HUES48 (cell line): Measurements from ENCODE around the gene P3H1.

Experiments
- H3K27ac ChIP-seq: one replicate; pipeline ENCODE4 v1.7.0; 2013; ENCODE audit warnings: low read depth, low read length, inconsistent platforms
- H3K27me3 ChIP-seq: 2 replicates; pipeline ENCODE4 v1.6.1; 2013; ENCODE audit warnings: mild to moderate bottlenecking, low read length; ENCODE audit not compliant: control insufficient read depth, insufficient read depth
- H3K36me3 ChIP-seq: 2 replicates; pipeline ENCODE4 v1.6.1; 2013; ENCODE audit warnings: low read length; ENCODE audit not compliant: control insufficient read depth, insufficient read depth
- H3K4me1 ChIP-seq: 2 replicates; pipeline ENCODE4 v1.6.1; 2013; ENCODE audit warnings: mild to moderate bottlenecking, low read length; ENCODE audit not compliant: control insufficient read depth, insufficient read depth
- H3K4me3 ChIP-seq: 2 replicates; pipeline ENCODE4 v1.5.1; 2013; ENCODE audit warnings: mild to moderate bottlenecking, low read depth, low read length
- H3K9ac ChIP-seq: 2 replicates; pipeline ENCODE4 v1.6.1; 2013; ENCODE audit warnings: mild to moderate bottlenecking, low read depth, low read length, moderate library complexity
- H3K9me3 ChIP-seq: 2 replicates; pipeline ENCODE4 v1.6.1; 2013; ENCODE audit warnings: low read length; ENCODE audit not compliant: control insufficient read depth, insufficient read depth

Gene P3H1

DNA sequence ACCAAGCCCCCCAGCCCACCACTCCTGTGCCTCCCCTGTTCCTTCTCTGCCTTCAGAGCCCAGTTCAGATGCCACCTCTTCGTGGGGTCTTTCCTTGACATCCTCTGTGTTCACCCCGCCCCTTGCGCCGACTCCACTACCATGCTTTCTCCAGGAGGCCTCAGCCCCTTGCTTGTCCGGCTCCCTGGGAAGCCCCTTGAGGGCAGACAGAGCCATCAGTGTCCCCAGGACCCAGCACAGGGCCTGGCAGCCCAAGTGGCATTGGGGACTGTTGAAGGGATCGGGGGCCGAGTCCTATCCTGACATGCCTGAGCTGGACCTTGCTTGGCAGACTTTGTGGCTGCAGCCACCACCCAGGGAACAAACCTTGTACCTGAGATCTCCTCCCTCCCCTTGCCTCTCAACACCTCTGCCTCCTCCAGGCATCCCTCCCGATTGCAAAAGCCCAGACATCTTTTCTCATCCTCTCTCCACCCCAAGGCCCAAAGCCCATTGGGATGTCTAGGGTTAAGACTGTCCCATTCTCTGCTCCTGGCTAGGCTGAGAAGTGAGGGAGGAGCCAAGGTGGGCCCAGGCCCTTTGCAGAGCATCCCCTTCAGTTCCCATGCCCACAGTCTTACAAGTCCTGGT lies 30.1 kb downstream of the P3H1 start:
- no peak overlapping the region for H3K9ac ChIP-seq
- no peaks in the 10 kb centered on the region for H3K36me3 ChIP-seq
- H3K9me3 ChIP-seq, result no peaks in the 10 kb centered on the region
- no peak overlapping the region for H3K27ac ChIP-seq
- H3K4me1 ChIP-seq, result peaks cover 22% of the 10 kb centered on the region
- no peaks in the 10 kb centered on the region for H3K27me3 ChIP-seq
- H3K4me3 ChIP-seq, result no peak overlapping the region

DNA sequence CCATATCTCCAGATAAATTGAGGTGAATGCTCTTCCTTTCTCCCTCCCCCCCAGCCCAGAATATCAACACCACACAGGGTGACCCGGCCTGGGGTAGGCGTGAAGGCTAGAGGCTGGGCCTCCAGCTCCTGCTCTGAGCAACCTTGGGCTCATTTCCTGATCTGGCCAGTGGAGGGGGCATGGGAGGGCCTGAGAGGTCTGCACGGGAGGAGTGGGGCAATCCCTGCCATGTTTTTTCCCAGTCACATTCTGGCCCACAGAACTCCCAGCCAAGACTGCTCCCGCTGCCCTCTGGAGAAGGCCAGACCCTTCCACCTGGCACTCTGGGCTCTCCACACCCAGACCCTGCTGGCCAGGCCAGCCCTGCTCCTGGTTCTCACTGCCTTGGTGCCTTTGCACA lies 30.7 kb downstream of the P3H1 start:
- no peak overlapping the region for H3K27ac ChIP-seq
- no peaks in the 10 kb centered on the region for H3K9me3 ChIP-seq
- no peak overlapping the region for H3K9ac ChIP-seq
- H3K4me1 ChIP-seq, result peaks cover 18% of the 10 kb centered on the region
- H3K4me3 ChIP-seq, result no peak overlapping the region
- no peaks in the 10 kb centered on the region for H3K27me3 ChIP-seq
- H3K36me3 ChIP-seq, result no peaks in the 10 kb centered on the region

DNA sequence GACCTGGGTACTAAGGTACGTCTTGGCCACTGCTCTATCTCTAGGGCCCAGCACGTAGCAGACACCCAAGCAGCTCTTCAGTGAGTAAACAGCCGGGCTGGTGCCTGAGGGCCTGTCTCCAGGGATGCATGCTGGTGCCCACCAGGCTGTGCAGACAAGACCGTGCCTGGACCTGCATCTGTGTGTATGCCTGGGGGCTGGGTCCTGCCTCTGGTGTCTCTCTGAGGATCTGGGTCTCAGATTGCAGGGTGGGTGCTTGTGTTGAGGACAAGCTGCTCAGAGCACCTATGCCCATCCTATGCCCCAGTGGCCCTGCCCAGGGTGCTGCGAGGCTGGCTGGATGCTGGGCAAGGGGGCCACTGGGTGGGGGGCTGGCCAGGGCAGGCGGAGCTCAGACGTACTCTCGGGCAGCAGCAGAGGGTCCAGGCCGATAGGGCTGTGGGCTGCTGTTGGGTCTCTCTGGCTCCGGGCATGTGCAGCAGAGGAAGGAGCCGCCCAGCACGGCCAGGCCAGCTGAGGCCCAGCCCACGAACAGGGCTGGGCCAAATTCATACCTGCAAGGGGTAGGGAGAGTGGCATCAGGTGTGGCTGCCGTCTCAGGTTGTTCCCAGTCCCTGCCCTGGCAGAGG lies 31.2 kb downstream of the P3H1 start:
- Histone ChIP-seq H3K27ac (no peak overlapping the region), H3K27me3 (no peaks in the 10 kb centered on the region), H3K9me3 (no peaks in the 10 kb centered on the region), H3K9ac (no peak overlapping the region), H3K36me3 (no peaks in the 10 kb centered on the region), H3K4me3 (no peak overlapping the region), H3K4me1 (peaks cover 18% of the 10 kb centered on the region)

DNA sequence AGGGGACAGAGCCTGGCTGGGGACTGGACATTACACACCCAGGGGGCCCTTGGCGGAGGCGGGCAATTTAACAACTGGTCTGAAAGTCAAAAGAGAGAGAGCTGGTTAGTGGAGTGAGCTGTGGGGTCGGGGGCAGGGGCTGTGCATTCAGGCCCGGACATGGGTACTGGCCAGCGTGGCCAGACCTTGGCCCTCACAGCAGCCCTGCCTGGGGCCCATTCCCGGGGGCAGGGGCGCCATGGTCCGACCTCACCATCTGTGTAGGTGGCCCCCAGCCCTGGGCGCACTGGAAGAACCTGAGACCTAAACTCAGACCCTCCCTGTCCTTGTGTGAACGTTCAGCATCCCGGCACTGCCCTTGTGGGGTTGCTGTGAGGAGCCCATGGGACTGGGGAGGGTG lies 31.8 kb downstream of the P3H1 start:
- no peak overlapping the region for H3K4me3 ChIP-seq
- H3K27me3 ChIP-seq, result no peaks in the 10 kb centered on the region
- no peak overlapping the region for H3K27ac ChIP-seq
- no peaks in the 10 kb centered on the region for H3K36me3 ChIP-seq
- H3K9me3 ChIP-seq, result no peaks in the 10 kb centered on the region
- no peak overlapping the region for H3K9ac ChIP-seq
- peaks cover 15% of the 10 kb centered on the region for H3K4me1 ChIP-seq

DNA sequence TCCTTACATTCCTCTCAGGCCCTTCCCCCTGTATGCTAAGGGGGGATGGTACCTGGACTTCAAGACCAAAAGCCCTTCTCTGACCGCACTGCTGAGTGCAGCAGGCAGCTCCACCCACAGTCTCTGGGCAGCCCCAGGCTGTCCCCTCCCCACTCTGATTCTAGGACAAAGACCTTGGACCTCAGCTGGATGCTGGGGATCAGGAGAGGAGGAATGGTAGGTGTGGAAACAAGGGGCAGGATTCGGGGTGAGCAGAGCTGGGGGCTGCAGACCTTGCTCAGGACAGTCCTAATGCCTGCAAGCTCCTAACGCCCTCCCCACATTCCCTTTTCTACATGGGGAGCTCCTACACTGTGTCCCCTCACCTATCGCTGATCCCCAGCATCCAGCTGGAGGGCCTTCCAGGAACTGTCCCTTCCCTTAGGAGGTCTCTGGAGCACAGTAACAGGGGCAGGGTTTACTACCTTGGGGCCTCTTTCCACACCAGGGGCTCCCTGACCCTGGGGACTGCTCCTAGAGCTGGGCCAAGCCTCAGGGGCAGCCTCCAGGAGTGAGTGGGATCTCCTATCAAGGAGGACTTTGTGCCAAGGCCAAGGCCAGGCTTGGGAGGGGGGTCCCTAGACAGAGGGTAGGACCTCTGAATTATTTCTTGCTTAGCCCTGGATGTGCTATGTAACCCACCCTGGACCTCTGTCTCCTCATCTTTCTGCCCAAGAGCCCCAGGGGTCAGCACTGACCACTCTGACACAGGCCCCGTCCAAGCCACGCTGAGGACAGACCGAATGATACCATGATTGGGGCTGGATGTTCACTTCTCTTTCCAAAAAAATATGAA lies 32.4 kb downstream of the P3H1 start:
- Histone ChIP-seq H3K4me1 (peaks cover 9% of the 10 kb centered on the region), H3K27me3 (no peaks in the 10 kb centered on the region), H3K9ac (no peak overlapping the region), H3K4me3 (no peak overlapping the region), H3K36me3 (no peaks in the 10 kb centered on the region), H3K27ac (no peak overlapping the region), H3K9me3 (no peaks in the 10 kb centered on the region)

DNA sequence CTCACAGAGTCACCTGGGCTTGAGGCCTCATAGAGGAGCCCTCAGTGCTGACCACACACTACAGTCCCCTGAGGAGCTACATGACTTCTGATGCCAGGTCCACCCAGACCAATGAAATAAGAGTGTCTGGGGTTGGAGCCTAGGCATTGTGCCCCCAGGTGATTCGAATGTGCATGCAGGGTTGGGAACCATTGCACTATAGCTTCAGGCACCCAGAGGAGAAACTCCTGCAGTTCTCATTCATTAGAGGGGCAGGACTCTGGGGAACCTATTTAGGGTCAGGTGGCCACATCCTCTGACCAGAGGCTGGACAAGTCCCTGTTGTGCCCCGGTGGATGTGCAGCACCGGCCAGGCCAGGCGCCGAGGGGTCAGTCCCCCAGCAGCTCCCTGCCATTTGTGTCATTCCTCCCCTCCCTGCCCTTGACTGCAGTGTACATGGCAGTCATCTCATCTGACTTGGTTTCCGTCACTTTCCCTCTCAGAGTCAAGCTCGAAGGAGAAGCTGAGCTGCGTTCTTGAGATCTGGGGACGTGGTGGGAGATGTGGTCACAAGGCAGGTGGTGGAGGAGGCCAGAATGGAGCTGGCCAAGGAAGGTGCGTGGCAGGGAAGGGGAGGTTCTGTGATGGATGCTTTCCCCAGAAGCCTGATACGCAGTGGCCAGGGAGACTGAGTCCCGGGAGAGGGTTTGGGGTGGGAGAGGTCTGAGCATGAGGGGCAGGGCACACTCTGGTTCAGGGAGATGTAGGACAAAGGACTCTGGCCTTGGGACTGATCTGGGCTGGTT lies 33.2 kb downstream of the P3H1 start:
- H3K27ac ChIP-seq, result no peak overlapping the region
- no peaks in the 10 kb centered on the region for H3K9me3 ChIP-seq
- H3K4me1 ChIP-seq, result peaks cover 5% of the 10 kb centered on the region
- H3K4me3 ChIP-seq, result no peak overlapping the region
- no peak overlapping the region for H3K9ac ChIP-seq
- H3K36me3 ChIP-seq, result no peaks in the 10 kb centered on the region
- no peaks in the 10 kb centered on the region for H3K27me3 ChIP-seq

DNA sequence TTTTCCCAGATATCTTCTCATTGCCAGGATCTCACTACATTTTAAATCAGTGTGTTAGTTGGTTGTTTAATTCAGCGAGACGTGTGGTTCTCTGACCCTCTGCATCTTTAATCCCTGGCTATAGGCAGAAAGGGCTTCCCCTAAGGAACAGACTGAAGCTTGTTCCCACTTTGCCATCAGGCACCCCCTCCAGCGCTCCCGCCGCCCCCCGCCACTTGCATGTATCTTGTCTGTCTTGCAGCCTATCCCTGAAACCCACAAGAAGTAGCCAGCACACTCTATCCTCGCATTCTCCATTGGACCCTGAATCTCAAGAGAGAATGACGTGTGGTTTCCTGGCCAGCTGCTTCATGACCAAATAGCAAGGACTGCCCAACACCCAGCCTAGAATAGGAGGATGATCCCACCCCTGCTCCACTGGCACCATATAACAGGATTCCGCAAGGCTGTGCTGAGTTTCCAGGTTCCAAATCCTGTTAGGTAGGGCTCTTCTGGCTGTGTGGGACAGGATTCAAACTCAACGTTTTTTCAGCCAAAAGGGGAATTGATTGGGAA lies 34.6 kb downstream of the P3H1 start:
- no peak overlapping the region for H3K4me3 ChIP-seq
- no peak overlapping the region for H3K27ac ChIP-seq
- H3K9ac ChIP-seq, result no peak overlapping the region
- peaks cover 5% of the 10 kb centered on the region for H3K4me1 ChIP-seq
- H3K9me3 ChIP-seq, result no peaks in the 10 kb centered on the region
- H3K27me3 ChIP-seq, result no peaks in the 10 kb centered on the region
- H3K36me3 ChIP-seq, result no peaks in the 10 kb centered on the region

DNA sequence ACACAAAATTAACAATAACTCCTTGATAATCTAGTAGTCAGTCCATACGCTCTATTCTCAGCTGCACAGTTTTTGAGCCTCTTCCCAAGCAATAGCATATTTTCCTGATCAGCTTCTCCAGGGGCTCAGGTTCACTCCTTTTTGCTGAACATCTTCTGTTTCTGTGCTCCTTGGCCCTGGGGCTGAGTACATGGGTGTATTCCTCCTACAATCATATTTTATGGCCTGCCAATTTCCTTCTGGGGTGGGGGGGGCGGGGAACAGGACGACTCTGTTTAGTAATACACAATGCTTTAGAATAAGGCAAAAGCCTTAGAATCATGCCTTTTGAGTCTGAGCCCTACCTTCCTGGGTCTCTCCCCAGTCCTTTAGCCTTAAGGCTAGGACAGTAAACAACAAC lies 35.2 kb downstream of the P3H1 start:
- peaks cover 5% of the 10 kb centered on the region for H3K4me1 ChIP-seq
- no peak overlapping the region for H3K9ac ChIP-seq
- H3K27ac ChIP-seq, result no peak overlapping the region
- H3K27me3 ChIP-seq, result no peaks in the 10 kb centered on the region
- no peaks in the 10 kb centered on the region for H3K9me3 ChIP-seq
- no peaks in the 10 kb centered on the region for H3K36me3 ChIP-seq
- no peak overlapping the region for H3K4me3 ChIP-seq

DNA sequence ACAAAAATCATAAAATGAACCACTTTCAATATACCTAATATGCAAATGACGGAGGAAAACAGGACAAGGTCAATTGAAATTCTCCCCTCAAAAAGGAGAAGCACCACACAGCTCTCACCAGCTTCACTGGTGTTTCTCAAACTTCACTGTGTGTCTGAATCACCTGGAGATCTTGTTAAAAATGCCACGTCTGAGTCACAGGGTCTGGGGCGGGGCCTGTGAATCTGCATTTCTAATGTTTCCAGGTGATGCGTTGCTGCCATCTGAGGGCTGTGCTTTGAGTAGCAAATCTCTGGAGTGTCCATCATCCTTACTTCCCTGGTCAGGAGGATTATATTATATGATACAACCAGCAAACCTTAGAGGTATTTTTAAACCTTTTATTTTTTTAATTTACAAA lies 35.8 kb downstream of the P3H1 start:
- Histone ChIP-seq H3K27ac (no peak overlapping the region), H3K9ac (no peak overlapping the region), H3K4me3 (no peak overlapping the region), H3K4me1 (peaks cover 5% of the 10 kb centered on the region), H3K9me3 (no peaks in the 10 kb centered on the region), H3K27me3 (no peaks in the 10 kb centered on the region), H3K36me3 (no peaks in the 10 kb centered on the region)

DNA sequence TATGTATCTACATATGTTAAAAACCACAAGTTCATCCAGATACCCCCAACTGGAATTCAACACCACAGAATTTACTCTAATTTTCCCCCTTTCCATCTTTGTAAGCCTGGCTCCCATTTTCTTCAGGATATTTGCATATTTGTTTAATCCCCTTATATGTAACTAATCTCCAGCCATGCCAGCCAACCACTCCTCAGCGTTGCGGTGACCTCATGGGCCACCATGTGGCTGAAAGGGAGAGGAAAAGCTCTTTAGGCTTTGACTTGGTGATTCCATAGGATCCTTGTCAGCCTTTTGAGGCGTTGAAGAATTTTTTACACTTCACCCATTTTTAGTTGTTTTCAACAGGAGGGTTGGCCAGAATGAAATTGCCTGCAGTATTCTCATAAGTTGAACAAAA lies 36.8 kb downstream of the P3H1 start:
- Histone ChIP-seq H3K9ac (no peak overlapping the region), H3K36me3 (no peaks in the 10 kb centered on the region), H3K4me3 (no peak overlapping the region), H3K27ac (no peak overlapping the region), H3K27me3 (no peaks in the 10 kb centered on the region), H3K4me1 (peaks cover 5% of the 10 kb centered on the region), H3K9me3 (no peaks in the 10 kb centered on the region)
